WTC11 (cell line): ENCODE measurements around the gene TDRKH. TPM values are rescaled to one million over a fixed set of nuclear protein-coding genes. Genes with fewer than 3 reads are reported as not detected.

Experiments
- ATAC-seq: fragments of 200-7000 bp; cut with Tn5 transposase; 2 replicates; pipeline ENCODE4 v1.10.0; 2021; ENCODE audit warnings: mild to moderate bottlenecking, moderate library complexity
- CTCF ChIA-PET: fragments of 300-600 bp; sonication (Branson Sonifier 250); formaldehyde crosslinking; loops from one replicate; lab custom pipeline; 2021; ENCODE audit warnings: antibody characterized with exemption; lab: Charles Lee
- POLR2A ChIA-PET: fragments of 350-600 bp; sonication (Branson Sonifier 250); formaldehyde crosslinking; loops from one replicate; lab custom pipeline; 2021; ENCODE audit warnings: antibody characterized with exemption; lab: Charles Lee
- DNase-seq: peaks from one replicate; pipeline ENCODE4 v3.0.0; 2021; ENCODE audit warnings: low spot score
- H3K27ac Mint-ChIP-seq: 2 replicates; pipeline ENCODE4 v1.8.0; 2021; ENCODE audit warnings: mixed read lengths
- H3K27me3 Mint-ChIP-seq: 2 replicates; pipeline ENCODE4 v1.8.0; 2021; ENCODE audit warnings: low read depth, mild to moderate bottlenecking, moderate library complexity, mixed read lengths
- H3K36me3 Mint-ChIP-seq: 2 replicates; pipeline ENCODE4 v1.8.0; 2021; ENCODE audit warnings: mixed read lengths
- H3K4me1 Mint-ChIP-seq: 2 replicates; pipeline ENCODE4 v1.8.0; 2022; ENCODE audit warnings: mixed read lengths
- H3K4me3 Mint-ChIP-seq: 2 replicates; pipeline ENCODE4 v1.8.0; 2021; ENCODE audit warnings: mild to moderate bottlenecking, moderate library complexity, mixed read lengths
- H3K9me3 Mint-ChIP-seq: 2 replicates; pipeline ENCODE4 v1.8.0; 2021; ENCODE audit warnings: mixed read lengths
- ATF1 ChIP-seq: sonication (generic); formaldehyde crosslinking; IDR thresholded peaks from 2 replicates; pipeline ENCODE4 v1.8.1; 2023; ENCODE audit warnings: mild to moderate bottlenecking, moderate library complexity, missing genetic modification reagents
- CBFB ChIP-seq: sonication (generic); formaldehyde crosslinking; IDR thresholded peaks from 2 replicates; pipeline ENCODE4 v1.8.1; 2022; ENCODE audit warnings: mild to moderate bottlenecking, low read depth, missing genetic modification reagents
- GRHL2 ChIP-seq: fragments of 250-450 bp; sonication (Bioruptor Pico); IDR thresholded peaks from 2 replicates; pipeline ENCODE4 v1.8.0; 2022; ENCODE audit warnings: mild to moderate bottlenecking, moderate library complexity; ENCODE audit not compliant: insufficient replicate concordance, severe bottlenecking
- MAX ChIP-seq: sonication (generic); formaldehyde crosslinking; IDR thresholded peaks from 2 replicates; pipeline ENCODE4 v1.8.0; 2022; ENCODE audit warnings: mild to moderate bottlenecking, missing genetic modification reagents
- NFYB ChIP-seq: sonication (generic); formaldehyde crosslinking; conservative IDR thresholded peaks from 2 replicates; pipeline ENCODE4 v1.8.0; 2022; ENCODE audit warnings: low read depth, missing genetic modification reagents
- NR2C2 ChIP-seq: sonication (generic); formaldehyde crosslinking; IDR thresholded peaks from 2 replicates; pipeline ENCODE4 v1.8.0; 2022; ENCODE audit warnings: mild to moderate bottlenecking, missing genetic modification reagents
- SMAD4 ChIP-seq: sonication (generic); formaldehyde crosslinking; IDR thresholded peaks from 2 replicates; pipeline ENCODE4 v1.8.0; 2022; ENCODE audit warnings: mild to moderate bottlenecking, missing genetic modification reagents
- total RNA-seq: library from RNA; stranded (reverse); gene quantifications from 3 replicates; pipeline ENCODE4 v1.2.3, GENCODE V29; 2021
- TF ChIP-seq, protein P1 (sequence below): sonication (generic); formaldehyde crosslinking; IDR thresholded peaks from 2 replicates; pipeline ENCODE4 v1.8.1; 2023; ENCODE audit warnings: mild to moderate bottlenecking, missing genetic modification reagents, borderline replicate concordance
- TF ChIP-seq, protein P2 (sequence below): sonication (generic); formaldehyde crosslinking; IDR thresholded peaks from 2 replicates; pipeline ENCODE4 v1.8.0; 2023; ENCODE audit warnings: mild to moderate bottlenecking, missing genetic modification reagents
- TF ChIP-seq, protein P3 (sequence below): sonication (generic); formaldehyde crosslinking; IDR thresholded peaks from 2 replicates; pipeline ENCODE4 v1.8.0; 2023; ENCODE audit warnings: missing genetic modification reagents
- TF ChIP-seq, protein P4 (sequence below): sonication (generic); formaldehyde crosslinking; IDR thresholded peaks from 2 replicates; pipeline ENCODE4 v1.8.1; 2023; ENCODE audit warnings: mild to moderate bottlenecking, missing genetic modification reagents, moderate library complexity
- TF ChIP-seq, protein P5 (sequence below): fragments of 250-450 bp; sonication (Bioruptor Pico); IDR thresholded peaks from 2 replicates; pipeline ENCODE4 v1.9.0; 2021; ENCODE audit warnings: mild to moderate bottlenecking

Gene TDRKH
- total RNA-seq, 1 experiment from 2014 or later = 21.8 TPM

GRCh38 chr1:151817353-151817730 is 27.0 kb upstream of the TDRKH start (continued):
- TF ChIP-seq, protein P1, sequence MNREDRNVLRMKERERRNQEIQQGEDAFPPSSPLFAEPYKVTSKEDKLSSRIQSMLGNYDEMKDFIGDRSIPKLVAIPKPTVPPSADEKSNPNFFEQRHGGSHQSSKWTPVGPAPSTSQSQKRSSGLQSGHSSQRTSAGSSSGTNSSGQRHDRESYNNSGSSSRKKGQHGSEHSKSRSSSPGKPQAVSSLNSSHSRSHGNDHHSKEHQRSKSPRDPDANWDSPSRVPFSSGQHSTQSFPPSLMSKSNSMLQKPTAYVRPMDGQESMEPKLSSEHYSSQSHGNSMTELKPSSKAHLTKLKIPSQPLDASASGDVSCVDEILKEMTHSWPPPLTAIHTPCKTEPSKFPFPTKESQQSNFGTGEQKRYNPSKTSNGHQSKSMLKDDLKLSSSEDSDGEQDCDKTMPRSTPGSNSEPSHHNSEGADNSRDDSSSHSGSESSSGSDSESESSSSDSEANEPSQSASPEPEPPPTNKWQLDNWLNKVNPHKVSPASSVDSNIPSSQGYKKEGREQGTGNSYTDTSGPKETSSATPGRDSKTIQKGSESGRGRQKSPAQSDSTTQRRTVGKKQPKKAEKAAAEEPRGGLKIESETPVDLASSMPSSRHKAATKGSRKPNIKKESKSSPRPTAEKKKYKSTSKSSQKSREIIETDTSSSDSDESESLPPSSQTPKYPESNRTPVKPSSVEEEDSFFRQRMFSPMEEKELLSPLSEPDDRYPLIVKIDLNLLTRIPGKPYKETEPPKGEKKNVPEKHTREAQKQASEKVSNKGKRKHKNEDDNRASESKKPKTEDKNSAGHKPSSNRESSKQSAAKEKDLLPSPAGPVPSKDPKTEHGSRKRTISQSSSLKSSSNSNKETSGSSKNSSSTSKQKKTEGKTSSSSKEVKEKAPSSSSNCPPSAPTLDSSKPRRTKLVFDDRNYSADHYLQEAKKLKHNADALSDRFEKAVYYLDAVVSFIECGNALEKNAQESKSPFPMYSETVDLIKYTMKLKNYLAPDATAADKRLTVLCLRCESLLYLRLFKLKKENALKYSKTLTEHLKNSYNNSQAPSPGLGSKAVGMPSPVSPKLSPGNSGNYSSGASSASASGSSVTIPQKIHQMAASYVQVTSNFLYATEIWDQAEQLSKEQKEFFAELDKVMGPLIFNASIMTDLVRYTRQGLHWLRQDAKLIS (CRISPR knock-in tag) = no peak

DNA sequence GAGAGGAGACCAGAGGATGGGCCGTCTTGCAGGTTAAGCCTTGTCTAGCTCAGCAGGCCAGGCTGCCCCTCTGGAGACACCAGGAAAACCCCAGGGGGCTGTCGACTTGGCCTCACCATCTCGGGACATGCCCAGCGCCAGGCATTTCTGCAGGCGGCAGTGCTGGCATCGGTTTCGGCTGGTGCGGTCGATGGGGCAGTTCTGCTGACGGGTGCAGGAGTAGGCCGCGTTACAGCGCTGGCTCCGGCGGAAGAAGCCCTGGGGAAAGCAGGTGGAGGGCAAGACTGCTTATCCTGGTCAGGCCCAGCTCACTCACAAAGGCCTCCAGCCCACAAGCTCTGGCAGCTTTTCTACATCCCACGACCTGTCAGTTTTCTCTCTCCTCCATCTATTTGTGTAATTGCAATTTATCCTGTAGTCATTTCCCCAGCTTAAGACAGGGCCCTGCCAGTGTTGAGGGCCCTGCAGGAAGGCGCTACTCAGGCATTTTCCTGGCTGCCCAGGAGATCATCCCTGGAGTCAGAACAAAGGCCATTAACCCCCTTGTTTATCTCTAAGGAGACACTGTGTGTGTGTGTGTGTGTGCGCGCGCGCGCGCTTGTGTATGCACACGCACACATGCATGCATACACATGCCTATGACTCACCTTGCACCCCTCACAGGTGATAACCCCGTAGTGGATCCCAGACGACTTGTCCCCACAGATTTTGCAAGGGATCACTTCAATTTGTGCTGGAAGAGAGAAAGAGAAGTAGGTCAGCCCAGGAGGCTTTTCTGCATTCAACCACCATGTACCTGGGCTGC is 26.4 kb upstream of the TDRKH start:
- DNase-seq (no peak), ATAC-seq (no peak)
- POLR2A ChIA-PET = interaction anchor here (0.6 kb wide), 1 partner anchor 398 kb away, joined by 3 read pairs; no protein-coding TSS in a partner anchor
- Mint-ChIP-seq H3K4me1 (0 out of 2 replicates have a peak, but pooled peaks cover 2% of the 10 kb centered on the region), H3K27me3 (no peaks in the 10 kb centered on the region), H3K4me3 (no peak overlapping the region), H3K27ac (no peak overlapping the region), H3K9me3 (no peaks in the 10 kb centered on the region), H3K36me3 (no peaks in the 10 kb centered on the region)
- CTCF ChIA-PET = no interaction called here
- no peak for TF ChIP-seq CBFB (CRISPR knock-in tag)
- no peak for TF ChIP-seq GRHL2 (CRISPR knock-in tag)
- TF ChIP-seq, protein P2, sequence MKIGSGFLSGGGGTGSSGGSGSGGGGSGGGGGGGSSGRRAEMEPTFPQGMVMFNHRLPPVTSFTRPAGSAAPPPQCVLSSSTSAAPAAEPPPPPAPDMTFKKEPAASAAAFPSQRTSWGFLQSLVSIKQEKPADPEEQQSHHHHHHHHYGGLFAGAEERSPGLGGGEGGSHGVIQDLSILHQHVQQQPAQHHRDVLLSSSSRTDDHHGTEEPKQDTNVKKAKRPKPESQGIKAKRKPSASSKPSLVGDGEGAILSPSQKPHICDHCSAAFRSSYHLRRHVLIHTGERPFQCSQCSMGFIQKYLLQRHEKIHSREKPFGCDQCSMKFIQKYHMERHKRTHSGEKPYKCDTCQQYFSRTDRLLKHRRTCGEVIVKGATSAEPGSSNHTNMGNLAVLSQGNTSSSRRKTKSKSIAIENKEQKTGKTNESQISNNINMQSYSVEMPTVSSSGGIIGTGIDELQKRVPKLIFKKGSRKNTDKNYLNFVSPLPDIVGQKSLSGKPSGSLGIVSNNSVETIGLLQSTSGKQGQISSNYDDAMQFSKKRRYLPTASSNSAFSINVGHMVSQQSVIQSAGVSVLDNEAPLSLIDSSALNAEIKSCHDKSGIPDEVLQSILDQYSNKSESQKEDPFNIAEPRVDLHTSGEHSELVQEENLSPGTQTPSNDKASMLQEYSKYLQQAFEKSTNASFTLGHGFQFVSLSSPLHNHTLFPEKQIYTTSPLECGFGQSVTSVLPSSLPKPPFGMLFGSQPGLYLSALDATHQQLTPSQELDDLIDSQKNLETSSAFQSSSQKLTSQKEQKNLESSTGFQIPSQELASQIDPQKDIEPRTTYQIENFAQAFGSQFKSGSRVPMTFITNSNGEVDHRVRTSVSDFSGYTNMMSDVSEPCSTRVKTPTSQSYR (CRISPR knock-in tag) = no peak

GRCh38 chr1:151815716-151816327 is 25.5 kb upstream of the TDRKH start:
- Mint-ChIP-seq H3K27me3 (no peaks in the 10 kb centered on the region), H3K4me1 (0 out of 2 replicates have a peak, but pooled peaks cover 2% of the 10 kb centered on the region), H3K27ac (no peak overlapping the region), H3K36me3 (no peaks in the 10 kb centered on the region), H3K4me3 (no peak overlapping the region), H3K9me3 (no peaks in the 10 kb centered on the region)
- POLR2A ChIA-PET = no interaction called here
- DNase-seq = no peak
- CTCF ChIA-PET = no interaction called here
- ATAC-seq = no peak
- TF ChIP-seq ATF1 (no peak), SMAD4 (CRISPR knock-in tag) (no peak), NFYB (CRISPR knock-in tag) (no peak), MAX (CRISPR knock-in tag) (no peak), NR2C2 (CRISPR knock-in tag) (no peak)
- TF ChIP-seq, protein P1 (CRISPR knock-in tag) = no peak
- TF ChIP-seq, protein P3, sequence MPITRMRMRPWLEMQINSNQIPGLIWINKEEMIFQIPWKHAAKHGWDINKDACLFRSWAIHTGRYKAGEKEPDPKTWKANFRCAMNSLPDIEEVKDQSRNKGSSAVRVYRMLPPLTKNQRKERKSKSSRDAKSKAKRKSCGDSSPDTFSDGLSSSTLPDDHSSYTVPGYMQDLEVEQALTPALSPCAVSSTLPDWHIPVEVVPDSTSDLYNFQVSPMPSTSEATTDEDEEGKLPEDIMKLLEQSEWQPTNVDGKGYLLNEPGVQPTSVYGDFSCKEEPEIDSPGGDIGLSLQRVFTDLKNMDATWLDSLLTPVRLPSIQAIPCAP (CRISPR knock-in tag) = no peak
- TF ChIP-seq, protein P4, sequence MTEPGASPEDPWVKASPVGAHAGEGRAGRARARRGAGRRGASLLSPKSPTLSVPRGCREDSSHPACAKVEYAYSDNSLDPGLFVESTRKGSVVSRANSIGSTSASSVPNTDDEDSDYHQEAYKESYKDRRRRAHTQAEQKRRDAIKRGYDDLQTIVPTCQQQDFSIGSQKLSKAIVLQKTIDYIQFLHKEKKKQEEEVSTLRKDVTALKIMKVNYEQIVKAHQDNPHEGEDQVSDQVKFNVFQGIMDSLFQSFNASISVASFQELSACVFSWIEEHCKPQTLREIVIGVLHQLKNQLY (CRISPR knock-in tag) = no peak
- TF ChIP-seq, protein P5, sequence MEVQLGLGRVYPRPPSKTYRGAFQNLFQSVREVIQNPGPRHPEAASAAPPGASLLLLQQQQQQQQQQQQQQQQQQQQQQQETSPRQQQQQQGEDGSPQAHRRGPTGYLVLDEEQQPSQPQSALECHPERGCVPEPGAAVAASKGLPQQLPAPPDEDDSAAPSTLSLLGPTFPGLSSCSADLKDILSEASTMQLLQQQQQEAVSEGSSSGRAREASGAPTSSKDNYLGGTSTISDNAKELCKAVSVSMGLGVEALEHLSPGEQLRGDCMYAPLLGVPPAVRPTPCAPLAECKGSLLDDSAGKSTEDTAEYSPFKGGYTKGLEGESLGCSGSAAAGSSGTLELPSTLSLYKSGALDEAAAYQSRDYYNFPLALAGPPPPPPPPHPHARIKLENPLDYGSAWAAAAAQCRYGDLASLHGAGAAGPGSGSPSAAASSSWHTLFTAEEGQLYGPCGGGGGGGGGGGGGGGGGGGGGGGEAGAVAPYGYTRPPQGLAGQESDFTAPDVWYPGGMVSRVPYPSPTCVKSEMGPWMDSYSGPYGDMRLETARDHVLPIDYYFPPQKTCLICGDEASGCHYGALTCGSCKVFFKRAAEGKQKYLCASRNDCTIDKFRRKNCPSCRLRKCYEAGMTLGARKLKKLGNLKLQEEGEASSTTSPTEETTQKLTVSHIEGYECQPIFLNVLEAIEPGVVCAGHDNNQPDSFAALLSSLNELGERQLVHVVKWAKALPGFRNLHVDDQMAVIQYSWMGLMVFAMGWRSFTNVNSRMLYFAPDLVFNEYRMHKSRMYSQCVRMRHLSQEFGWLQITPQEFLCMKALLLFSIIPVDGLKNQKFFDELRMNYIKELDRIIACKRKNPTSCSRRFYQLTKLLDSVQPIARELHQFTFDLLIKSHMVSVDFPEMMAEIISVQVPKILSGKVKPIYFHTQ (CRISPR knock-in tag) = no peak
